A549 (cell line): Measurements from ENCODE around the gene HNRNPAB. TPM values are rescaled to one million over a fixed set of nuclear protein-coding genes. Genes with fewer than 3 reads are reported as not detected.

Experiments used
- ATAC-seq, 2 experiments: fragments of 200-7000 bp in 1 of 2; fragments of >200 bp in 1 of 2; cut with Nextera tagmentation in 1 of 2; cut with Tn5 transposase in 1 of 2; 3 replicates each; pipeline versions ENCODE4 v1.8.0 to v1.9.1; 2018 to 2020; ENCODE audit warnings: mild to moderate bottlenecking in 1 of 2, moderate library complexity in 1 of 2
- CTCF ChIA-PET: fragments of 300-600 bp; sonication (Branson Sonifier 250); formaldehyde crosslinking; extraction: SDS; loops from one replicate; lab custom pipeline; 2021; ENCODE audit warnings: antibody characterized with exemption, inconsistent platforms; lab: Yijun Ruan, JAX
- POLR2A ChIA-PET: fragments of 350-600 bp; formaldehyde crosslinking; extraction: SDS; loops from one replicate; lab custom pipeline; 2021; ENCODE audit warnings: antibody characterized with exemption, inconsistent platforms; lab: Yijun Ruan, JAX
- DNase-seq, 2 experiments: peaks; one replicate each; pipeline versions ENCODE4 v3.0.0 to v3.0.0-alpha.2; 2011 to 2016; ENCODE audit warnings: low read depth in 1 of 2, low spot score in 1 of 2
- FAIRE-seq: peaks from 2 replicates; lab custom pipeline; 2011; peaks lifted over from hg19 to GRCh38; lab: Jason Lieb, UNC
- H3K27ac ChIP-seq, 2 experiments: fragments of >200 bp; sonication (Bioruptor Twin); formaldehyde crosslinking; 3 replicates each; pipeline ENCODE4 v1.5.1; 2016 to 2017
- H3K4me1 ChIP-seq: fragments of >200 bp; sonication (Bioruptor Twin); formaldehyde crosslinking; 3 replicates; pipeline ENCODE4 v1.6.1; 2016
- H3K4me2 ChIP-seq: fragments of >200 bp; sonication (Bioruptor Twin); formaldehyde crosslinking; 3 replicates; pipeline ENCODE4 v1.6.1; 2016
- H3K4me3 ChIP-seq: fragments of >200 bp; sonication (Bioruptor Twin); formaldehyde crosslinking; 3 replicates; pipeline ENCODE4 v1.5.1; 2016
- H3K9me3 ChIP-seq: fragments of >200 bp; sonication (Bioruptor Twin); formaldehyde crosslinking; 3 replicates; pipeline ENCODE4 v1.6.1; 2016
- BHLHE40 ChIP-seq: IDR thresholded peaks from 2 replicates; pipeline ENCODE4 v1.6.1; 2012; ENCODE audit warnings: low read depth, low read length, inconsistent platforms
- EHMT2 ChIP-seq: fragments of 200-600 bp; sonication (generic); IDR thresholded peaks from 2 replicates; pipeline ENCODE4 v1.6.1; 2016; ENCODE audit warnings: antibody characterized with exemption, low read depth, mild to moderate bottlenecking, moderate library complexity
- FOSL2 ChIP-seq, 2 experiments: fragments of 450-650 bp in 1 of 2; fragments of >200 bp in 1 of 2; sonication (Bioruptor Twin) in 1 of 2; formaldehyde crosslinking; IDR thresholded peaks; 2 replicates each; pipeline versions ENCODE4 v1.5.0 to v1.6.1; 2016 to 2020; ENCODE audit warnings: mild to moderate bottlenecking in 1 of 2, moderate library complexity in 1 of 2
- FOXS1 ChIP-seq: fragments of 250-450 bp; sonication (Bioruptor Pico); IDR thresholded peaks from 2 replicates; pipeline ENCODE4 v1.5.0; 2020; ENCODE audit warnings: mild to moderate bottlenecking, moderate library complexity
- HEYL ChIP-seq: fragments of 250-450 bp; sonication (Bioruptor Pico); IDR thresholded peaks from 2 replicates; pipeline ENCODE4 v1.8.0; 2021; ENCODE audit warnings: mild to moderate bottlenecking, moderate library complexity
- KDM1A ChIP-seq: fragments of 200-600 bp; sonication (generic); IDR thresholded peaks from 2 replicates; pipeline ENCODE4 v1.6.1; 2016; ENCODE audit warnings: low read depth, mild to moderate bottlenecking
- KDM5A ChIP-seq: fragments of 200-600 bp; sonication (generic); IDR thresholded peaks from 2 replicates; pipeline ENCODE4 v1.6.1; 2016; ENCODE audit warnings: antibody characterized with exemption, mild to moderate bottlenecking
- PHF8 ChIP-seq: fragments of 200-600 bp; sonication (generic); IDR thresholded peaks from 2 replicates; pipeline ENCODE4 v1.6.1; 2016; ENCODE audit warnings: low read depth, mild to moderate bottlenecking, antibody characterized with exemption, moderate library complexity, borderline replicate concordance
- POLR2AphosphoS2 ChIP-seq: conservative IDR thresholded peaks from 2 replicates; pipeline ENCODE4 v1.6.1; 2012; ENCODE audit warnings: low read length, improper control_type of control experiment, inconsistent platforms
- RAD21 ChIP-seq, 2 experiments: fragments of >200 bp in 1 of 2; sonication (Bioruptor Twin) in 1 of 2; formaldehyde crosslinking in 1 of 2; IDR thresholded peaks in 1 of 2; conservative IDR thresholded peaks in 1 of 2; 2 replicates in 1 of 2; 3 replicates in 1 of 2; pipeline ENCODE4 v1.6.1; 2012 to 2018; ENCODE audit warnings: inconsistent platforms in 1 of 2
- RFX5 ChIP-seq: fragments of 450-650 bp; IDR thresholded peaks from 2 replicates; pipeline ENCODE4 v1.7.1; 2014; ENCODE audit warnings: antibody characterized with exemption, mild to moderate bottlenecking, moderate library complexity
- RNF2 ChIP-seq: fragments of 200-600 bp; sonication (generic); IDR thresholded peaks from 2 replicates; pipeline ENCODE4 v1.6.1; 2016; ENCODE audit warnings: low read depth, mild to moderate bottlenecking, antibody characterized with exemption, moderate library complexity, borderline replicate concordance
- SREBF2 ChIP-seq: fragments of 450-650 bp; IDR thresholded peaks from 2 replicates; pipeline ENCODE4 v1.6.1; 2014; ENCODE audit warnings: mild to moderate bottlenecking, moderate library complexity
- WGBS: methylation state at CpG from one replicate; pipeline ENCODE4 v1.1.6; 2017; ENCODE audit errors: missing lambda C conversion rate; 5-methylcytosine and 5-hydroxymethylcytosine counted together
- polyA plus RNA-seq, 4 experiments: library from polyadenylated mRNA; depleted of rRNA in 3 of 4; stranded (reverse); fragments of >200 nt; fragmentation: RNase III in 1 of 4; extraction: RNeasy Plus Mini Kit Qiagen cat#74134 plus additional on column Dnase treatment in 1 of 4; gene quantifications; 2 replicates in 3 of 4; 3 replicates in 1 of 4; pipeline ENCODE4 v1.2.3, GENCODE V29; 2011 to 2017
- TF ChIP-seq, protein P1 (sequence below): fragments of 250-450 bp; sonication (Bioruptor Pico); IDR thresholded peaks from 2 replicates; pipeline ENCODE4 v1.5.0; 2021; ENCODE audit warnings: mild to moderate bottlenecking, moderate library complexity, borderline replicate concordance
- TF ChIP-seq, protein P2 (sequence below): fragments of 250-450 bp; sonication (Bioruptor Pico); IDR thresholded peaks from 2 replicates; pipeline ENCODE4 v1.5.0; 2020; ENCODE audit warnings: low read depth, mild to moderate bottlenecking, moderate library complexity
- TF ChIP-seq, protein P3 (sequence below): IDR thresholded peaks from 2 replicates; pipeline ENCODE4 v1.6.1; 2012
- TF ChIP-seq, protein P4 (sequence below): fragments of >200 bp; sonication (Bioruptor Twin); formaldehyde crosslinking; IDR thresholded peaks from 3 replicates; pipeline ENCODE4 v1.5.1; 2016

The HNRNPAB gene
- polyA plus RNA-seq, 2 of the 4 experiments (the other 2 are of a cell fraction): 200 to 352 TPM

- ATAC-seq: peak in 1 of 2 experiments; percentile 6; a peak in 2 of 6 replicates
- WGBS: 83% methylated on average over 5 of the region's 5 CpGs
- POLR2A ChIA-PET: no interaction called here
These were observed 17.5 kb downstream of the HNRNPAB start for GRCh38 chr5:178221853-178222252.

DNA sequence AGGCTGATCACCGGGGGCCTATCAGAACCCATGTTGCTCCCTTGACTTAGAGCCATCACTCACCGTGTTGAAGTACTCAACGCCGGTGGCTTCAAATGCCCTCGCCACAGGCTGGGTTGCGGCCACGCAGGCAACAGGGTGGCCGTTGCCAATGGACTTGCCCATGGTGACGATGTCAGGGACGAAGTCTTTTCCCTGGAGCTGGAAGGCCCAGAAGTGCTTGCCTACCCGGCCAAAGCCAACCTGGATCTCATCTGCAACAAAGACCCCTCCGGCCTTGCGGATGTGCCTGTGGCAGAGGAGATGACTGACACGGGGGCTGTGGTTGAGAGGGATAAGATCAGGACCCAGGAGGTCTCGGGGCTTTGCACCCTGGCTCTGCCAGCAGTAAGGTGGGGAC is 18.0 kb downstream of the HNRNPAB start:
- no peak for TF ChIP-seq KDM1A
- no peak; a peak in 1 of 6 replicates for ATAC-seq
- POLR2A ChIA-PET: no interaction called here

More at GRCh38 chr5:178221853-178222252, 17.5 kb downstream of the HNRNPAB start:
- CTCF ChIA-PET: no interaction called here
- no peak overlapping the region for H3K27ac ChIP-seq
- no peaks in the 10 kb centered on the region for H3K9me3 ChIP-seq
- FAIRE-seq (no peak), DNase-seq (no peak)
- H3K4me2 ChIP-seq: no peak overlapping the region
- TF ChIP-seq POLR2AphosphoS2 (no peak; the same call in 1 of the 2 replicates), HEYL (CRISPR knock-in tag) (no peak), PHF8 (no peak), EHMT2 (no peak), FOSL2 (IDR thresholded peaks at IDR 0.05) (no peak), FOSL2 (CRISPR knock-in tag; IDR thresholded peaks at IDR 0.05) (no peak), RNF2 (no peak), SREBF2 (no peak), KDM5A (no peak), BHLHE40 (no peak), RFX5 (no peak), FOXS1 (CRISPR knock-in tag) (no peak)
- TF ChIP-seq, protein P1, sequence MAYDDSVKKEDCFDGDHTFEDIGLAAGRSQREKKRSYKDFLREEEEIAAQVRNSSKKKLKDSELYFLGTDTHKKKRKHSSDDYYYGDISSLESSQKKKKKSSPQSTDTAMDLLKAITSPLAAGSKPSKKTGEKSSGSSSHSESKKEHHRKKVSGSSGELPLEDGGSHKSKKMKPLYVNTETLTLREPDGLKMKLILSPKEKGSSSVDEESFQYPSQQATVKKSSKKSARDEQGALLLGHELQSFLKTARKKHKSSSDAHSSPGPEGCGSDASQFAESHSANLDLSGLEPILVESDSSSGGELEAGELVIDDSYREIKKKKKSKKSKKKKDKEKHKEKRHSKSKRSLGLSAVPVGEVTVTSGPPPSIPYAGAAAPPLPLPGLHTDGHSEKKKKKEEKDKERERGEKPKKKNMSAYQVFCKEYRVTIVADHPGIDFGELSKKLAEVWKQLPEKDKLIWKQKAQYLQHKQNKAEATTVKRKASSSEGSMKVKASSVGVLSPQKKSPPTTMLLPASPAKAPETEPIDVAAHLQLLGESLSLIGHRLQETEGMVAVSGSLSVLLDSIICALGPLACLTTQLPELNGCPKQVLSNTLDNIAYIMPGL (CRISPR knock-in tag): no peak
- TF ChIP-seq, protein P2, sequence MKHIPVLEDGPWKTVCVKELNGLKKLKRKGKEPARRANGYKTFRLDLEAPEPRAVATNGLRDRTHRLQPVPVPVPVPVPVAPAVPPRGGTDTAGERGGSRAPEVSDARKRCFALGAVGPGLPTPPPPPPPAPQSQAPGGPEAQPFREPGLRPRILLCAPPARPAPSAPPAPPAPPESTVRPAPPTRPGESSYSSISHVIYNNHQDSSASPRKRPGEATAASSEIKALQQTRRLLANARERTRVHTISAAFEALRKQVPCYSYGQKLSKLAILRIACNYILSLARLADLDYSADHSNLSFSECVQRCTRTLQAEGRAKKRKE (CRISPR knock-in tag): no peak
- TF ChIP-seq, protein P3, sequence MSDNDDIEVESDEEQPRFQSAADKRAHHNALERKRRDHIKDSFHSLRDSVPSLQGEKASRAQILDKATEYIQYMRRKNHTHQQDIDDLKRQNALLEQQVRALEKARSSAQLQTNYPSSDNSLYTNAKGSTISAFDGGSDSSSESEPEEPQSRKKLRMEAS: no peak
- no peaks in the 10 kb centered on the region for H3K4me1 ChIP-seq
- no peak overlapping the region for H3K4me3 ChIP-seq

GRCh38 chr5:178223196-178223773 is 19.0 kb downstream of the HNRNPAB start:
- peak; percentile 38 to 45; a peak in 4 of 6 replicates for ATAC-seq
- POLR2A ChIA-PET: no interaction called here
- no peak for DNase-seq
- Histone ChIP-seq H3K9me3 (no peaks in the 10 kb centered on the region), H3K4me3 (no peak overlapping the region), H3K4me2 (no peak overlapping the region)
- 90% methylated on average over 5 of the region's 5 CpGs for WGBS
- TF ChIP-seq RAD21 (conservative IDR thresholded peaks at IDR 0.05 in 1 of 2, IDR thresholded peaks at IDR 0.05 in 1 of 2): no peak
- TF ChIP-seq, protein P2 (CRISPR knock-in tag): no peak
- TF ChIP-seq, protein P4, sequence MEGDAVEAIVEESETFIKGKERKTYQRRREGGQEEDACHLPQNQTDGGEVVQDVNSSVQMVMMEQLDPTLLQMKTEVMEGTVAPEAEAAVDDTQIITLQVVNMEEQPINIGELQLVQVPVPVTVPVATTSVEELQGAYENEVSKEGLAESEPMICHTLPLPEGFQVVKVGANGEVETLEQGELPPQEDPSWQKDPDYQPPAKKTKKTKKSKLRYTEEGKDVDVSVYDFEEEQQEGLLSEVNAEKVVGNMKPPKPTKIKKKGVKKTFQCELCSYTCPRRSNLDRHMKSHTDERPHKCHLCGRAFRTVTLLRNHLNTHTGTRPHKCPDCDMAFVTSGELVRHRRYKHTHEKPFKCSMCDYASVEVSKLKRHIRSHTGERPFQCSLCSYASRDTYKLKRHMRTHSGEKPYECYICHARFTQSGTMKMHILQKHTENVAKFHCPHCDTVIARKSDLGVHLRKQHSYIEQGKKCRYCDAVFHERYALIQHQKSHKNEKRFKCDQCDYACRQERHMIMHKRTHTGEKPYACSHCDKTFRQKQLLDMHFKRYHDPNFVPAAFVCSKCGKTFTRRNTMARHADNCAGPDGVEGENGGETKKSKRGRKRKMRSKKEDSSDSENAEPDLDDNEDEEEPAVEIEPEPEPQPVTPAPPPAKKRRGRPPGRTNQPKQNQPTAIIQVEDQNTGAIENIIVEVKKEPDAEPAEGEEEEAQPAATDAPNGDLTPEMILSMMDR: no peak
- TF ChIP-seq, all 56 proteins: peak for 0
- Histone ChIP-seq H3K27ac (no peak overlapping the region), H3K4me1 (no peaks in the 10 kb centered on the region)
- CTCF ChIA-PET: no interaction called here
- no peak for FAIRE-seq

More for the DNA sequence above, 18.0 kb downstream of the HNRNPAB start:
- CTCF ChIA-PET: no interaction called here
- Histone ChIP-seq H3K27ac (no peak overlapping the region), H3K4me2 (no peak overlapping the region), H3K9me3 (no peaks in the 10 kb centered on the region), H3K4me3 (no peak overlapping the region), H3K4me1 (no peaks in the 10 kb centered on the region)
- FAIRE-seq (no peak), DNase-seq (no peak)
- WGBS: 88% methylated on average over 14 of the region's 15 CpGs
